Measurements from ENCODE around the gene CEP78. TPM values are rescaled to one million over a fixed set of nuclear protein-coding genes. Genes with fewer than 3 reads are reported as not detected.
"Not testable (repeated sequence)": the region's sequence is repeated elsewhere in the genome, so short reads cannot be mapped to it uniquely, and the experiment has no call there.

Gene CEP78
- total RNA-seq, 2 donors from 2014 or later: 52.8 to 71.6 TPM

- Mint-ChIP-seq H3K4me3 (no peak overlapping the region), H3K27me3 (ENCODE audit: insufficient read depth) (no peaks in the 10 kb centered on the region), H3K27ac (no peak overlapping the region), H3K36me3 (ENCODE audit: low read depth) (no peaks in the 10 kb centered on the region), H3K9me3 (no peaks in the 10 kb centered on the region), H3K4me1 (peaks cover 7% of the 10 kb centered on the region)
- Histone ChIP-seq H3K9me3 (ENCODE audit: control insufficient read depth, low read length) (no peaks in the 10 kb centered on the region), H3K9ac (ENCODE audit: extremely low read depth, low read length, poor library complexity, severe bottlenecking) (no peak overlapping the region), H3K4me1 (ENCODE audit: control insufficient read depth, insufficient read depth, low read length) (no peaks in the 10 kb centered on the region), H3K36me3 (ENCODE audit: control insufficient read depth, insufficient read depth, low read length) (no peaks in the 10 kb centered on the region), H3K27me3 (ENCODE audit: control insufficient read depth, insufficient read depth, low read length, poor library complexity, severe bottlenecking) (no peaks in the 10 kb centered on the region), H3K27ac (ENCODE audit: low read depth, low read length) (no peak overlapping the region), H3K4me3 (ENCODE audit: low read length) (no peak overlapping the region)
- whole genome bisulfite sequencing, 2 experiments (ENCODE audit: insufficient coverage in 1 of 2, insufficient read length in 1 of 2): 91 to 94% methylated on average over 2 of the region's 2 CpGs
- DNase-seq: no peak
- TF ChIP-seq CTCF (conservative IDR thresholded peaks at IDR 0.05): no peak
Measured at GRCh38 chr9:78215706-78216105, 20.2 kb upstream of the CEP78 start.

- Histone ChIP-seq H3K4me1 (ENCODE audit: control insufficient read depth, insufficient read depth, low read length) (no peaks in the 10 kb centered on the region), H3K27ac (ENCODE audit: low read depth, low read length) (no peak overlapping the region), H3K36me3 (ENCODE audit: control insufficient read depth, insufficient read depth, low read length) (no peaks in the 10 kb centered on the region), H3K9me3 (ENCODE audit: control insufficient read depth, low read length) (no peaks in the 10 kb centered on the region), H3K9ac (ENCODE audit: extremely low read depth, low read length, poor library complexity, severe bottlenecking) (no peak overlapping the region), H3K27me3 (ENCODE audit: control insufficient read depth, insufficient read depth, low read length, poor library complexity, severe bottlenecking) (no peaks in the 10 kb centered on the region), H3K4me3 (ENCODE audit: low read length) (no peak overlapping the region)
- TF ChIP-seq CTCF (conservative IDR thresholded peaks at IDR 0.05): no peak
- H3K27me3 Mint-ChIP-seq (ENCODE audit: insufficient read depth): no peaks in the 10 kb centered on the region
- H3K4me1 Mint-ChIP-seq: no peaks in the 10 kb centered on the region
- H3K4me3 Mint-ChIP-seq: no peak overlapping the region
- H3K36me3 Mint-ChIP-seq (ENCODE audit: low read depth): no peaks in the 10 kb centered on the region
- 94 to 95% methylated on average over 8 to 13 of the region's 13 CpGs for whole genome bisulfite sequencing, 2 experiments (ENCODE audit: insufficient coverage in 1 of 2, insufficient read length in 1 of 2)
- no peak for DNase-seq
- peaks cover 9% of the 10 kb centered on the region for H3K9me3 Mint-ChIP-seq
- H3K27ac Mint-ChIP-seq: no peak overlapping the region
Measured at GRCh38 chr9:78218890-78219289, 17.0 kb upstream of the CEP78 start.

- Histone ChIP-seq H3K4me1 (ENCODE audit: control insufficient read depth, insufficient read depth, low read length) (no peaks in the 10 kb centered on the region), H3K9me3 (ENCODE audit: control insufficient read depth, low read length) (no peaks in the 10 kb centered on the region), H3K27me3 (ENCODE audit: control insufficient read depth, insufficient read depth, low read length, poor library complexity, severe bottlenecking) (no peaks in the 10 kb centered on the region), H3K27ac (ENCODE audit: low read depth, low read length) (no peak overlapping the region), H3K36me3 (ENCODE audit: control insufficient read depth, insufficient read depth, low read length) (no peaks in the 10 kb centered on the region), H3K4me3 (ENCODE audit: low read length) (no peak overlapping the region), H3K9ac (ENCODE audit: extremely low read depth, low read length, poor library complexity, severe bottlenecking) (no peak overlapping the region)
- H3K4me1 Mint-ChIP-seq: no peaks in the 10 kb centered on the region
- no peaks in the 10 kb centered on the region for H3K36me3 Mint-ChIP-seq (ENCODE audit: low read depth)
- no peak overlapping the region for H3K27ac Mint-ChIP-seq
- WGBS, 2 experiments (ENCODE audit: insufficient coverage in 1 of 2, insufficient read length in 1 of 2): 88 to 100% methylated on average over 2 of the region's 2 CpGs
- no peak overlapping the region for H3K4me3 Mint-ChIP-seq
- no peak for TF ChIP-seq CTCF (conservative IDR thresholded peaks at IDR 0.05)
- no peaks in the 10 kb centered on the region for H3K27me3 Mint-ChIP-seq (ENCODE audit: insufficient read depth)
- H3K9me3 Mint-ChIP-seq: peaks cover 9% of the 10 kb centered on the region
- DNase-seq: no peak
Measured at GRCh38 chr9:78221425-78221824, 14.4 kb upstream of the CEP78 start.

GRCh38 chr9:78221841-78222240, 14.0 kb upstream of the CEP78 start:
- H3K9me3 Mint-ChIP-seq; H3K36me3 ChIP-seq (ENCODE audit: control insufficient read depth, insufficient read depth, low read length); DNase-seq; H3K27ac ChIP-seq (ENCODE audit: low read depth, low read length); H3K9ac ChIP-seq (ENCODE audit: extremely low read depth, low read length, poor library complexity, severe bottlenecking); H3K4me3 ChIP-seq (ENCODE audit: low read length); H3K4me3 Mint-ChIP-seq; H3K27me3 ChIP-seq (ENCODE audit: control insufficient read depth, insufficient read depth, low read length, poor library complexity, severe bottlenecking); H3K27ac Mint-ChIP-seq; H3K9me3 ChIP-seq (ENCODE audit: control insufficient read depth, low read length); H3K27me3 Mint-ChIP-seq (ENCODE audit: insufficient read depth); H3K4me1 Mint-ChIP-seq; H3K36me3 Mint-ChIP-seq (ENCODE audit: low read depth); H3K4me1 ChIP-seq (ENCODE audit: control insufficient read depth, insufficient read depth, low read length): not testable (repeated sequence)
- 89 to 91% methylated on average over 2 to 3 of the region's 3 CpGs for WGBS, 2 experiments (ENCODE audit: insufficient coverage in 1 of 2, insufficient read length in 1 of 2)
